Heart left ventricle (tissue), 16 donors: ENCODE results near the gene TRPM3. TPM values are rescaled to one million over a fixed set of nuclear protein-coding genes. Genes with fewer than 3 reads are reported as not detected.

ENCODE experiments used
- ATAC-seq, 4 donors: fragments of 200-7000 bp; cut with Tn5 transposase; one replicate each; pipeline ENCODE4 v1.9.1; 2020 to 2022; ENCODE audit warnings: moderate library complexity in 4 of 4, mild to moderate bottlenecking in 3 of 4, moderate number of reproducible peaks in 1 of 4
- DNase-seq, 5 donors: peaks; one replicate each; pipeline ENCODE4 v3.0.0-alpha.2; 2020
- H3K27ac ChIP-seq, 12 donors: fragments of 200-600 bp; sonication (generic) in 4 of 12; one replicate each; pipeline versions ENCODE4 v1.5.0 to v1.8.0; 2016 to 2022; ENCODE audit warnings: mild to moderate bottlenecking in 2 of 12
- H3K27me3 ChIP-seq, 9 donors: fragments of 200-600 bp; sonication (generic) in 2 of 9; one replicate each; pipeline versions ENCODE4 v1.5.1 to v1.8.0; 2016 to 2022; ENCODE audit warnings: mild to moderate bottlenecking in 3 of 9
- H3K36me3 ChIP-seq, 9 donors: fragments of 200-600 bp; sonication (generic) in 2 of 9; one replicate each; pipeline versions ENCODE4 v1.5.0 to v1.8.0; 2018 to 2022; ENCODE audit warnings: mild to moderate bottlenecking in 2 of 9
- H3K4me1 ChIP-seq, 12 donors: fragments of 200-600 bp; sonication (generic) in 4 of 12; one replicate each; pipeline versions ENCODE4 v1.5.0 to v1.8.0; 2016 to 2022; ENCODE audit warnings: mild to moderate bottlenecking in 3 of 12
- H3K4me3 ChIP-seq, 12 donors: fragments of 200-600 bp; sonication (generic) in 4 of 12; one replicate each; pipeline versions ENCODE4 v1.5.0 to v1.8.0; 2017 to 2022; ENCODE audit warnings: mild to moderate bottlenecking in 9 of 12, moderate library complexity in 4 of 12
- H3K9me3 ChIP-seq, 12 donors: fragments of 200-600 bp; sonication (generic) in 4 of 12; one replicate each; pipeline versions ENCODE4 v1.5.0 to v1.8.0; 2016 to 2022; ENCODE audit warnings: mild to moderate bottlenecking in 1 of 12
- POLR2A ChIP-seq, 2 donors: fragments of 450-650 bp; IDR thresholded peaks; one replicate each; pipeline ENCODE4 v1.6.1; 2017; ENCODE audit warnings: antibody characterized with exemption in 2 of 2, mild to moderate bottlenecking in 2 of 2, moderate library complexity in 2 of 2
- WGBS, 4 donors: extraction: QIAGEN DNeasy Blood & Tissue Kit in 2 of 4; methylation state at CpG; one replicate each; pipeline versions ENCODE4 v1.1.5 to v1.1.7; 2013 to 2018; 5-methylcytosine and 5-hydroxymethylcytosine counted together
- intact Hi-C, 10 donors: fragments of 100-400 bp; cut with DNase I; formaldehyde crosslinking; loops; one replicate each; pipeline versions ENCODE4 v1.11.1 to v1.14.2; 2022
- polyA plus RNA-seq, 2 donors: library from polyadenylated mRNA; stranded (reverse); fragments of 200-250 nt; gene quantifications; one replicate each; pipeline ENCODE4 v1.2.3, GENCODE V29; 2013
- total RNA-seq, 9 donors: library from RNA; depleted of rRNA in 2 of 9; stranded (reverse); fragments of >200 nt in 2 of 9; fragmentation: NEBNext Ultra II Directional in 3 of 9; extraction: Animal tissue kit (Norgen Biotek cat#: 25700) in 3 of 9; gene quantifications; one replicate each; pipeline versions ENCODE4 v1.1.0 to v1.2.4, GENCODE V29; 2016 to 2023
- TF ChIP-seq, protein P1 (sequence below), 12 donors: fragments of 200-600 bp; sonication (generic) in 4 of 12; IDR thresholded peaks; one replicate each; pipeline versions ENCODE4 v1.5.0 to v1.8.0; 2018 to 2022; ENCODE audit warnings: antibody characterized with exemption in 12 of 12, mild to moderate bottlenecking in 5 of 12
- donor health status: ischemic (EF 13 %, LVEDD 7.1; RV severe dilation, severe dysfunction).
- donor health status: healthy with polysubstance abuse.
- donor health status: DM: no; HTN: yes; CAD: no.
- donor health status: DM: no; HTN: no; CAD: no.
- donor health status: ischemic (EF 25% LVEDD 6.9; RV normal size, moderate dysfunction).
- donor health status: ischemic (EF 25% LVEDD 5.7; RV mildly dilated, moderate dysfunction).
- donor health status: healthy.
- donor health status: DM: yes; HTN: yes; CAD: no.
- donor health status: ischemic (EF 35%, LVEDD 5.7; RV mildly dilated, moderate dysfunction).
- donor health status: nonischemic (EF 11% LVEDD 7.7; RV severe dilation, severe dysfunction).
- donor health status: DM: yes; HTN: yes; CAD: no.
- donor health status: PGD.
- donor health status: ischemic (EF 29% LVEDD 5.4; RV normal size, mild dysfunction).
- donor health status: nonischemic (EF 23%, LVEDD 6.1; RV moderate dilation, normal function).

Gene TRPM3
- total and polyA plus RNA-seq, 11 donors = 0.02 to 0.91 (median 0.10) TPM; not detected in 1

DNA sequence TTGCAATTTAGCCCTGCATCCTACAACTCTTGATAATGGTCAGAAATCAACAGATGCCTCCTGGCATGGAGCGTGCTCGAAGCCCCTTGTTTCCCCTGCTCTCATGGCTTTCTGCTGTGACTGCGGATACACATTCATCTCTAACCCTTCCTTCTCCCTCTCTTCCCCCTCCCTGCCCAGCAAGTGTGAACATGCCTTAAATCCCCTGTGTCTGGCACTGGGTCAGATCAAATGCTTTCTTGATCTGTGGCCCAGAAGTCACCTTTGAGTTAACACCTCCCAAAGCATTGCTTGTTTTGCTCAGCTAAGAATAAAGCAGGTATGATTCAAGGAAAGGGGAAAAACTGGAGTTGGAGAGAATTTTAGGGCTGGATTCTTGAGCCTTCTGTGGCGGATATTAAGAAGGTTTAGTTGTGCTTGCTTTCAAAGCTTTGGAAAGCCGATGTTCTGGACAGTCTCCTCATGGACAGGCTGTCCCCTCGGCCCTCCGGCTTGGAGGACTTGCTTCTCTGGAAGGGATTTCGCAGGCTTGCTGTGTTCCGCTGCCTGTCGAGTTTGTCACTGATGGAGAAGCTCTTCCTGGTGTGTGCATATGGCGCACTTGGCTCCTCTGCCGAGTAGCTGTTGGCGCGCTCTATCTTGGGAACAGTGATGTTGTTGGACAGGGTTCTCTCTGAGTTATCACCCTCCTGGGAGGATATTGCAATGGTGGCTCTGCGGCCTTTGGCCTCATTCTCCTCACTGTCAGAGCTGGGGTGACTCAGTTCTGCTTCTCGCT lies 585.7 kb downstream of the TRPM3 start:
- ATAC-seq = no peak
- no peak for TF ChIP-seq POLR2A (IDR thresholded peaks at IDR 0.05)
- TF ChIP-seq, protein P1, sequence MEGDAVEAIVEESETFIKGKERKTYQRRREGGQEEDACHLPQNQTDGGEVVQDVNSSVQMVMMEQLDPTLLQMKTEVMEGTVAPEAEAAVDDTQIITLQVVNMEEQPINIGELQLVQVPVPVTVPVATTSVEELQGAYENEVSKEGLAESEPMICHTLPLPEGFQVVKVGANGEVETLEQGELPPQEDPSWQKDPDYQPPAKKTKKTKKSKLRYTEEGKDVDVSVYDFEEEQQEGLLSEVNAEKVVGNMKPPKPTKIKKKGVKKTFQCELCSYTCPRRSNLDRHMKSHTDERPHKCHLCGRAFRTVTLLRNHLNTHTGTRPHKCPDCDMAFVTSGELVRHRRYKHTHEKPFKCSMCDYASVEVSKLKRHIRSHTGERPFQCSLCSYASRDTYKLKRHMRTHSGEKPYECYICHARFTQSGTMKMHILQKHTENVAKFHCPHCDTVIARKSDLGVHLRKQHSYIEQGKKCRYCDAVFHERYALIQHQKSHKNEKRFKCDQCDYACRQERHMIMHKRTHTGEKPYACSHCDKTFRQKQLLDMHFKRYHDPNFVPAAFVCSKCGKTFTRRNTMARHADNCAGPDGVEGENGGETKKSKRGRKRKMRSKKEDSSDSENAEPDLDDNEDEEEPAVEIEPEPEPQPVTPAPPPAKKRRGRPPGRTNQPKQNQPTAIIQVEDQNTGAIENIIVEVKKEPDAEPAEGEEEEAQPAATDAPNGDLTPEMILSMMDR (IDR thresholded peaks at IDR 0.05) = no peak
- no peaks in the 10 kb centered on the region for H3K36me3 ChIP-seq

DNA sequence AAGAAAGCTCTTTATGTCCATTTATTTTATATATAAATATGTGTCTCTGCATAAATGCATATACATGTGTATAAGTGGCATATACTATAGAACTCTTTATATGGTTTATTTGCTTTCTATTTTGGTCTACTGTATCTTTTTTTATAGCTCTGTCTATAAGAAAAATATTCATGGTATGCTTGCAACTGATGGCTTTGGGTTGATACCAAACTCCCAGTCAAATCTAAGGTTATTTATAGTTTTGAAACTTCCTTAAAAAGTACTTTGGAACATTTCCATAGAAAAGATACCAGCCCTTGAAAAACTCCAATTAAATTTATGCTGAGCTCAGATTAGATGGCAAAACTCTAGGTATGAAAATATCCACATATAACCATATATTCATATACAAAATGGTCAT lies 587.0 kb downstream of the TRPM3 start:
- Histone ChIP-seq H3K27ac (no peak overlapping the region), H3K9me3 (no peaks in the 10 kb centered on the region), H3K36me3 (no peaks in the 10 kb centered on the region), H3K27me3 (no peaks in the 10 kb centered on the region), H3K4me3 (no peak overlapping the region), H3K4me1 (peaks cover 0 to 6% (median 0%) of the 10 kb centered on the region in 12 donors)
- no peak for TF ChIP-seq POLR2A (IDR thresholded peaks at IDR 0.05)
- intact Hi-C loops = no loop called here
- no peak for DNase-seq
- no peak for ATAC-seq

More for the DNA sequence above, 585.7 kb downstream of the TRPM3 start:
- no peak for DNase-seq
- no peak overlapping the region for H3K4me3 ChIP-seq
- H3K9me3 ChIP-seq = no peaks in the 10 kb centered on the region
- H3K27ac ChIP-seq = no peak overlapping the region
- no peaks in the 10 kb centered on the region for H3K27me3 ChIP-seq
- 89 to 95% (median 92%) methylated on average over 16 of the region's 16 CpGs for WGBS, 4 donors
- intact Hi-C loops = no loop called here
- peaks cover 0 to 6% (median 0%) of the 10 kb centered on the region in 12 donors for H3K4me1 ChIP-seq

DNA sequence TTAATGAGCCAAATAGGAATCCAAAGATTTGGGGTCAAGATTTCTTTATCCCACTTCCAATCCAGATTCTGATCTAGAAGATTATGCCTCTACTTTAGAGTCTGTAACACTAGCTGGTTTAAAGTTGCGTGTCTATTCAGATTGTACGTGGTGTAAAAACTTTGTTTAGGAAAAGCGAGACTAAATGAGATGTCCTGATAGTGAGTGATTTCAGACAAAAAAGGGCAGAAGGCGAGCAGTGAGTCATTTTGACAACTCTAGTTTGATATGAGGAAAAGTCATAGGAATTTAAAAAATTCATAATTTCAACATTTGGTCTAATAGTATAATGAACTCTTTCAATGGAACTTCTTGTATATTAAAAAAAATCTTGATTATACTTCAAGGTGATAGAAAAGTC lies 587.4 kb downstream of the TRPM3 start:
- TF ChIP-seq, protein P1 (IDR thresholded peaks at IDR 0.05) = no peak
- TF ChIP-seq POLR2A (IDR thresholded peaks at IDR 0.05) = no peak
- intact Hi-C loops = no loop called here
- ATAC-seq = no peak

DNA sequence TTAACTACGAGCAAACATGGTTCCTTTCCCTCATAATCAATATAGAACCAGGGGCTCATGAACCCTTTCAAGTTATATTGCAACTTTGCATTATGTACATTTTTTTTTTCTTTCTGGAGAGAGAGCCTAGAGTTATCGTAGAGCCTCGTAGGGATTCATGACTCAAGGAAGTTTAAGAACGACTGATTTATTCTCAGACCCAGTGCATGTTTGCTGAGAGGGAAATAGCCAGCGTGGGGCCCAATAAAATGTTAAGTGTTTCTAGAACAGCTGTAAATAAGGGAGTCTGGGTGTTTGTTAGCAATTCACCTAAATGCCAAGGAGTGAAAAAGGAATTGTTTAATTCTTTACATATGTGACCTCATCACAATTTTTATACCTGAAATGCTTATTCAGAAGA lies 587.9 kb downstream of the TRPM3 start:
- DNase-seq (no peak), ATAC-seq (no peak)
- WGBS, 4 donors = 90 to 94% (median 93%) methylated on average over 5 of the region's 5 CpGs
- no peak for TF ChIP-seq POLR2A (IDR thresholded peaks at IDR 0.05)
- TF ChIP-seq, protein P1 (IDR thresholded peaks at IDR 0.05) = no peak
- H3K27me3 ChIP-seq = no peaks in the 10 kb centered on the region
- no peaks in the 10 kb centered on the region for H3K36me3 ChIP-seq
- H3K9me3 ChIP-seq = no peaks in the 10 kb centered on the region
- peaks cover 0 to 4% (median 0%) of the 10 kb centered on the region in 12 donors for H3K4me1 ChIP-seq
- H3K27ac ChIP-seq = no peak overlapping the region
- H3K4me3 ChIP-seq = no peak overlapping the region
- intact Hi-C loops = no loop called here

More for the DNA sequence above, 587.4 kb downstream of the TRPM3 start:
- H3K27ac ChIP-seq = no peak overlapping the region
- H3K27me3 ChIP-seq = no peaks in the 10 kb centered on the region
- H3K4me3 ChIP-seq = no peak overlapping the region
- peaks cover 0 to 5% (median 0%) of the 10 kb centered on the region in 12 donors for H3K4me1 ChIP-seq
- no peaks in the 10 kb centered on the region for H3K36me3 ChIP-seq
- H3K9me3 ChIP-seq = no peaks in the 10 kb centered on the region
- WGBS, 4 donors = 95 to 96% (median 95%) methylated on average over 4 of the region's 4 CpGs
- no peak for DNase-seq
